Measurements from ENCODE around the gene RNGTT. TPM values are rescaled to one million over a fixed set of nuclear protein-coding genes. Genes with fewer than 3 reads are reported as not detected.
"Not testable (repeated sequence)": the region's sequence is repeated elsewhere in the genome, so short reads cannot be mapped to it uniquely, and the experiment has no call there.

Gene RNGTT
- total RNA-seq, 1 donor from 2014 or later, result 14.6 TPM

- Mint-ChIP-seq H3K36me3 (ENCODE audit: low read depth, unreplicated experiment) (peaks cover 11% of the 10 kb centered on the region), H3K27me3 (ENCODE audit: unreplicated experiment) (no peaks in the 10 kb centered on the region), H3K4me1 (ENCODE audit: unreplicated experiment) (no peaks in the 10 kb centered on the region), H3K9me3 (ENCODE audit: unreplicated experiment) (no peaks in the 10 kb centered on the region), H3K27ac (ENCODE audit: unreplicated experiment) (no peak overlapping the region), H3K4me3 (ENCODE audit: unreplicated experiment) (no peak overlapping the region)
- peak; percentile 62 for DNase-seq (ENCODE audit: low spot score)
- peak; percentile 83 for TF ChIP-seq CTCF (IDR thresholded peaks at IDR 0.05; ENCODE audit: unreplicated experiment)
Observed at GRCh38 chr6:88780714-88781389, 182.6 kb downstream of the RNGTT start.

DNA sequence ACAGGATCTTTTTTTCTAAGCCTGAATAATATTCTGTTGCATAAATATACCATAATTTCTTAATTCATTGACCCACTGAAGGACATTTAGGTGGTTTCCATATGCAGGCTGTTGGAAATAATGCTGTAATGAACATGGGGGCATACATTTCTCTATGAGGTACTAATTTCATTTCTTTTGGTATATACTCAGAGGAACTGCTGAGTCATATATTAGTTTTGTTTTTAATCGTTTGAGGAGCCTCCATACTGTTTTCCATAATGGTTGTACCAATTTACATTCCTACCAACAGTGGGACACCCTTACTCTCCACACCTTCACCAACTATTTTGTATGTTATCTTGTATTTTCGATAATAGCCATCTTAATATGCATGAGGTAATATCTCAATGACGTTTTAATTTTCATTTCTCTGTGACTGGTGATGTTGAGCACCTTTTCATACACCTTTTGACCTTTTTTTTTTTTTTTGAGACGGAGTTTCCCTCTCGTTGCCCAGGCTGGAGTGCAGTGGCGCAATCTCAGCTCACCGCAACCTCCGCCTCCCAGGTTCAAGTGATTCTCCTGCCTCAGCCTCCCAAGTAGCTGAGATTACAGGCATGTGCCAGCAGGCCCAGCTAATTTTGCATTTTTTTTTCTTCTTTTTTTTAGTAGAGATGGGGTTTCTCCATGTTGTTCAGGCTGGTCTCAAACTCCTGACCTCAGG, 187.4 kb downstream of the RNGTT start:
- no peak overlapping the region for H3K27ac Mint-ChIP-seq (ENCODE audit: unreplicated experiment)
- no peak for TF ChIP-seq CTCF (IDR thresholded peaks at IDR 0.05; ENCODE audit: unreplicated experiment)
- H3K36me3 Mint-ChIP-seq (ENCODE audit: low read depth, unreplicated experiment), result peaks cover 11% of the 10 kb centered on the region
- H3K9me3 Mint-ChIP-seq (ENCODE audit: unreplicated experiment), result no peaks in the 10 kb centered on the region
- no peak overlapping the region for H3K4me3 Mint-ChIP-seq (ENCODE audit: unreplicated experiment)
- no peaks in the 10 kb centered on the region for H3K27me3 Mint-ChIP-seq (ENCODE audit: unreplicated experiment)
- no peak for DNase-seq (ENCODE audit: low spot score)
- H3K4me1 Mint-ChIP-seq (ENCODE audit: unreplicated experiment), result no peaks in the 10 kb centered on the region

DNA sequence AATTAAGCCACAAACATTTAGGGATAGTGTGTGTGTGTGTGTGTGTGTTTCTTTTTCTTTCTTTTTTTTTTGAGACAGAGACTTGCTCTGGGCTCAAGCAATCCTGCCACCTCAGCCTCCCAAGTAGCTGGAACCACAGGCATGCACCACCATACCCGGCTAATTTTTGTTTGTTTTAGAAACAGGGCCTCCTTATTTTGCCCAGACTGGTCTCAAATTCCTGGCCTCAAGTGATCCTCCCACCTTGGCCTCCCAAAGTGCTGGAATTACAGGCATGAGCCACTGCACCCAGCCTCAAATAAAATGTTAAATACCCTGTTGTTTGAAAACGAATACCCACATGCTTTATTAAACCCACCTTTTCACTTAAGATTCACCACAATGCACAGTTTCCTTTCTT, 195.3 kb downstream of the RNGTT start:
- H3K4me1 Mint-ChIP-seq (ENCODE audit: unreplicated experiment); DNase-seq (ENCODE audit: low spot score); H3K36me3 Mint-ChIP-seq (ENCODE audit: low read depth, unreplicated experiment); H3K9me3 Mint-ChIP-seq (ENCODE audit: unreplicated experiment); H3K27me3 Mint-ChIP-seq (ENCODE audit: unreplicated experiment); H3K27ac Mint-ChIP-seq (ENCODE audit: unreplicated experiment); H3K4me3 Mint-ChIP-seq (ENCODE audit: unreplicated experiment): not testable (repeated sequence)

GRCh38 chr6:88764081-88764480, 199.3 kb downstream of the RNGTT start:
- H3K4me1 Mint-ChIP-seq (ENCODE audit: unreplicated experiment), result peaks cover 7% of the 10 kb centered on the region
- H3K4me3 Mint-ChIP-seq (ENCODE audit: unreplicated experiment), result no peak overlapping the region
- no peak for TF ChIP-seq CTCF (IDR thresholded peaks at IDR 0.05; ENCODE audit: unreplicated experiment)
- H3K27ac Mint-ChIP-seq (ENCODE audit: unreplicated experiment), result no peak overlapping the region
- peaks cover 9% of the 10 kb centered on the region for H3K36me3 Mint-ChIP-seq (ENCODE audit: low read depth, unreplicated experiment)
- H3K9me3 Mint-ChIP-seq (ENCODE audit: unreplicated experiment), result no peaks in the 10 kb centered on the region
- DNase-seq (ENCODE audit: low spot score), result no peak
- H3K27me3 Mint-ChIP-seq (ENCODE audit: unreplicated experiment), result peaks cover 1% of the 10 kb centered on the region

GRCh38 chr6:88763160-88763559, 200.3 kb downstream of the RNGTT start:
- no peak for DNase-seq (ENCODE audit: low spot score)
- Mint-ChIP-seq H3K27me3 (ENCODE audit: unreplicated experiment) (peaks cover 1% of the 10 kb centered on the region), H3K9me3 (ENCODE audit: unreplicated experiment) (no peaks in the 10 kb centered on the region), H3K4me1 (ENCODE audit: unreplicated experiment) (peaks cover 7% of the 10 kb centered on the region), H3K36me3 (ENCODE audit: low read depth, unreplicated experiment) (peaks cover 9% of the 10 kb centered on the region), H3K4me3 (ENCODE audit: unreplicated experiment) (no peak overlapping the region), H3K27ac (ENCODE audit: unreplicated experiment) (no peak overlapping the region)
- no peak for TF ChIP-seq CTCF (IDR thresholded peaks at IDR 0.05; ENCODE audit: unreplicated experiment)

Data from endothelial cell (in vitro differentiated cells).